GM23338 (cell line): ENCODE results near the gene PHF20. TPM values are rescaled to one million over a fixed set of nuclear protein-coding genes. Genes with fewer than 3 reads are reported as not detected.

Experiments used
- ATAC-seq: fragments of 200-7000 bp; cut with Tn5 transposase; 3 replicates; pipeline ENCODE4 v1.9.1; 2020
- DNase-seq: peaks from one replicate; pipeline ENCODE4 v3.0.0-alpha.2; 2015; ENCODE audit warnings: low spot score
- H2AFZ ChIP-seq: fragments of 200-600 bp; sonication (generic); 2 replicates; pipeline ENCODE4 v1.8.0; 2016; ENCODE audit warnings: antibody characterized with exemption, mild to moderate bottlenecking, moderate library complexity
- H3F3A ChIP-seq: fragments of 200-600 bp; sonication (generic); replicated peaks from 2 replicates; pipeline ENCODE4 v1.8.0; 2017; ENCODE audit warnings: antibody characterized with exemption, mixed run types, low read depth
- H3K27ac ChIP-seq: fragments of 200-600 bp; sonication (generic); 2 replicates; pipeline ENCODE4 v1.6.1; 2016; ENCODE audit warnings: low read depth
- H3K27me3 ChIP-seq: fragments of 200-600 bp; sonication (generic); 2 replicates; pipeline ENCODE4 v1.8.0; 2016; ENCODE audit warnings: mild to moderate bottlenecking, mixed run types, moderate library complexity; ENCODE audit not compliant: insufficient read depth
- H3K36me3 ChIP-seq: fragments of 200-600 bp; sonication (generic); 2 replicates; pipeline ENCODE4 v1.8.0; 2016; ENCODE audit warnings: mild to moderate bottlenecking; ENCODE audit not compliant: insufficient read depth
- H3K4me1 ChIP-seq: fragments of 200-600 bp; sonication (generic); 2 replicates; pipeline ENCODE4 v1.8.0; 2016; ENCODE audit warnings: mild to moderate bottlenecking, moderate library complexity; ENCODE audit not compliant: insufficient read depth
- H3K4me2 ChIP-seq: fragments of 200-600 bp; sonication (generic); 2 replicates; pipeline ENCODE4 v1.7.1; 2017; ENCODE audit warnings: mixed run types
- H3K4me3 ChIP-seq: fragments of 200-600 bp; sonication (generic); 2 replicates; pipeline ENCODE4 v1.6.1; 2016; ENCODE audit warnings: mixed run types
- H3K79me2 ChIP-seq: fragments of 200-600 bp; sonication (generic); replicated peaks from 2 replicates; pipeline ENCODE4 v1.8.0; 2017; ENCODE audit warnings: mild to moderate bottlenecking; ENCODE audit not compliant: insufficient read depth
- H3K9me2 ChIP-seq: fragments of 200-600 bp; sonication (generic); 2 replicates; pipeline ENCODE4 v1.8.0; 2017; ENCODE audit not compliant: insufficient read depth
- H4K20me1 ChIP-seq: fragments of 200-600 bp; sonication (generic); replicated peaks from 2 replicates; pipeline ENCODE4 v1.8.0; 2017; ENCODE audit warnings: mild to moderate bottlenecking; ENCODE audit not compliant: insufficient read depth
- H3K27ac Mint-ChIP-seq: 2 replicates; pipeline ENCODE4 v1.8.0; 2020; ENCODE audit warnings: inconsistent platforms, mild to moderate bottlenecking, moderate library complexity, mixed read lengths
- H3K27me3 Mint-ChIP-seq: 3 replicates; pipeline ENCODE4 v1.8.0; 2022; ENCODE audit warnings: low read depth, mild to moderate bottlenecking, moderate library complexity, mixed read lengths, inconsistent platforms; ENCODE audit not compliant: insufficient read depth, poor library complexity
- H3K36me3 Mint-ChIP-seq: 3 replicates; pipeline ENCODE4 v1.8.0; 2021; ENCODE audit warnings: low read depth, mild to moderate bottlenecking, inconsistent platforms, moderate library complexity, mixed read lengths
- H3K4me1 Mint-ChIP-seq: 3 replicates; pipeline ENCODE4 v1.8.0; 2020; ENCODE audit warnings: mild to moderate bottlenecking, inconsistent platforms, mixed read lengths
- H3K4me3 Mint-ChIP-seq: 3 replicates; pipeline ENCODE4 v1.8.0; 2021; ENCODE audit warnings: moderate library complexity, mild to moderate bottlenecking, inconsistent platforms, mixed read lengths
- H3K9me3 Mint-ChIP-seq: 3 replicates; pipeline ENCODE4 v1.8.0; 2020; ENCODE audit warnings: moderate library complexity, mild to moderate bottlenecking, inconsistent platforms, mixed read lengths
- CREB1 ChIP-seq: fragments of 250-450 bp; sonication (Bioruptor Pico); IDR thresholded peaks from 2 replicates; pipeline ENCODE4 v1.5.0; 2020; ENCODE audit warnings: low read depth, mild to moderate bottlenecking, moderate library complexity
- EZH2 ChIP-seq: fragments of 200-600 bp; sonication (generic); IDR thresholded peaks from one replicate; pipeline ENCODE4 v1.8.0; 2017; ENCODE audit warnings: antibody characterized with exemption, mild to moderate bottlenecking, low read depth; ENCODE audit not compliant: unreplicated experiment
- EZH2phosphoT487 ChIP-seq: fragments of 200-600 bp; sonication (generic); IDR thresholded peaks from one replicate; pipeline ENCODE4 v1.8.1; 2018; ENCODE audit warnings: antibody characterized with exemption; ENCODE audit not compliant: unreplicated experiment
- JUNB ChIP-seq: IDR thresholded peaks from one replicate; pipeline ENCODE4 v1.6.1; 2016; ENCODE audit warnings: antibody characterized with exemption; ENCODE audit not compliant: unreplicated experiment
- NANOG ChIP-seq: IDR thresholded peaks from 2 replicates; pipeline ENCODE4 v1.6.1; 2016; ENCODE audit warnings: antibody characterized with exemption, borderline replicate concordance
- POLR2AphosphoS5 ChIP-seq: IDR thresholded peaks from 2 replicates; pipeline ENCODE4 v1.6.1; 2016; ENCODE audit warnings: antibody characterized with exemption, low read depth
- STAT1 ChIP-seq: IDR thresholded peaks from one replicate; pipeline ENCODE4 v1.6.1; 2016; ENCODE audit warnings: antibody characterized with exemption; ENCODE audit not compliant: unreplicated experiment
- ZNF114 ChIP-seq: fragments of 250-450 bp; sonication (Bioruptor Pico); IDR thresholded peaks from 2 replicates; pipeline ENCODE4 v1.5.0; 2020; ENCODE audit warnings: mild to moderate bottlenecking, moderate library complexity
- ZNF331 ChIP-seq: fragments of 250-450 bp; sonication (Bioruptor Pico); IDR thresholded peaks from 2 replicates; pipeline ENCODE4 v1.5.0; 2020; ENCODE audit warnings: low read depth, mild to moderate bottlenecking, moderate library complexity
- ZNF462 ChIP-seq: fragments of 250-450 bp; sonication (Bioruptor Pico); IDR thresholded peaks from 2 replicates; pipeline ENCODE4 v1.5.0; 2020; ENCODE audit warnings: mild to moderate bottlenecking, moderate library complexity
- polyA plus RNA-seq: library from polyadenylated mRNA; unstranded; fragments of >200 nt; fragmentation: Nextera tagmentation; extraction: Ambion mirVana; gene quantifications from 2 replicates; pipeline ENCODE4 v1.2.1, GENCODE V29; 2016
- total RNA-seq: library from RNA; depleted of rRNA; stranded (reverse); fragments of >200 nt; shearing (Covaris generic); gene quantifications from 2 replicates; pipeline ENCODE4 v1.2.3, GENCODE V29; 2014
- TF ChIP-seq, protein P1 (sequence below): IDR thresholded peaks from 2 replicates; pipeline ENCODE4 v1.6.1; 2016; ENCODE audit warnings: antibody characterized with exemption
- TF ChIP-seq, protein P2 (sequence below): IDR thresholded peaks from one replicate; pipeline ENCODE4 v1.6.1; 2018; ENCODE audit warnings: antibody characterized with exemption; ENCODE audit not compliant: unreplicated experiment
- TF ChIP-seq, protein P3 (sequence below), 2 experiments: fragments of 200-600 bp in 1 of 2; sonication (generic) in 1 of 2; conservative IDR thresholded peaks; 2 replicates each; pipeline versions ENCODE4 v1.5.1 to v1.6.1; 2016 to 2017; ENCODE audit warnings: antibody characterized with exemption in 2 of 2, low read depth in 2 of 2, mild to moderate bottlenecking in 2 of 2, moderate library complexity in 1 of 2

Gene PHF20
- total and polyA plus RNA-seq, 2 experiments from 2014 or later, result 71.8 to 103 TPM

GRCh38 chr20:35871259-35871771, 99.5 kb downstream of the PHF20 start:
- Mint-ChIP-seq H3K4me1 (peaks cover 4% of the 10 kb centered on the region; the same call in 2 of the 3 replicates), H3K27ac (no peak overlapping the region), H3K36me3 (peaks cover 8% of the 10 kb centered on the region; the same call in 1 of the 3 replicates), H3K27me3 (peaks cover 1% of the 10 kb centered on the region), H3K9me3 (no peaks in the 10 kb centered on the region), H3K4me3 (no peak overlapping the region)
- Histone ChIP-seq H3K27ac (0 out of 2 replicates have a peak overlapping the region, but pooled peaks have one; percentile 27), H2AFZ (no peak overlapping the region), H3F3A (no peaks in the 10 kb centered on the region), H3K9me2 (no peaks in the 10 kb centered on the region), H4K20me1 (no peaks in the 10 kb centered on the region), H3K4me2 (no peak overlapping the region), H3K4me3 (no peak overlapping the region), H3K4me1 (0 out of 2 replicates have a peak, but pooled peaks cover 5% of the 10 kb centered on the region), H3K27me3 (no peaks in the 10 kb centered on the region), H3K36me3 (no peaks in the 10 kb centered on the region), H3K79me2 (no peaks in the 10 kb centered on the region; the same call in 1 of the 2 replicates)
- ATAC-seq, result no peak
- no peak for TF ChIP-seq ZNF331 (CRISPR knock-in tag)
- TF ChIP-seq, protein P1, sequence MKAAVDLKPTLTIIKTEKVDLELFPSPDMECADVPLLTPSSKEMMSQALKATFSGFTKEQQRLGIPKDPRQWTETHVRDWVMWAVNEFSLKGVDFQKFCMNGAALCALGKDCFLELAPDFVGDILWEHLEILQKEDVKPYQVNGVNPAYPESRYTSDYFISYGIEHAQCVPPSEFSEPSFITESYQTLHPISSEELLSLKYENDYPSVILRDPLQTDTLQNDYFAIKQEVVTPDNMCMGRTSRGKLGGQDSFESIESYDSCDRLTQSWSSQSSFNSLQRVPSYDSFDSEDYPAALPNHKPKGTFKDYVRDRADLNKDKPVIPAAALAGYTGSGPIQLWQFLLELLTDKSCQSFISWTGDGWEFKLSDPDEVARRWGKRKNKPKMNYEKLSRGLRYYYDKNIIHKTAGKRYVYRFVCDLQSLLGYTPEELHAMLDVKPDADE, result no peak
- TF ChIP-seq POLR2AphosphoS5, result no peak
- TF ChIP-seq CREB1, result no peak
- no peak for TF ChIP-seq EZH2
- TF ChIP-seq, protein P2, sequence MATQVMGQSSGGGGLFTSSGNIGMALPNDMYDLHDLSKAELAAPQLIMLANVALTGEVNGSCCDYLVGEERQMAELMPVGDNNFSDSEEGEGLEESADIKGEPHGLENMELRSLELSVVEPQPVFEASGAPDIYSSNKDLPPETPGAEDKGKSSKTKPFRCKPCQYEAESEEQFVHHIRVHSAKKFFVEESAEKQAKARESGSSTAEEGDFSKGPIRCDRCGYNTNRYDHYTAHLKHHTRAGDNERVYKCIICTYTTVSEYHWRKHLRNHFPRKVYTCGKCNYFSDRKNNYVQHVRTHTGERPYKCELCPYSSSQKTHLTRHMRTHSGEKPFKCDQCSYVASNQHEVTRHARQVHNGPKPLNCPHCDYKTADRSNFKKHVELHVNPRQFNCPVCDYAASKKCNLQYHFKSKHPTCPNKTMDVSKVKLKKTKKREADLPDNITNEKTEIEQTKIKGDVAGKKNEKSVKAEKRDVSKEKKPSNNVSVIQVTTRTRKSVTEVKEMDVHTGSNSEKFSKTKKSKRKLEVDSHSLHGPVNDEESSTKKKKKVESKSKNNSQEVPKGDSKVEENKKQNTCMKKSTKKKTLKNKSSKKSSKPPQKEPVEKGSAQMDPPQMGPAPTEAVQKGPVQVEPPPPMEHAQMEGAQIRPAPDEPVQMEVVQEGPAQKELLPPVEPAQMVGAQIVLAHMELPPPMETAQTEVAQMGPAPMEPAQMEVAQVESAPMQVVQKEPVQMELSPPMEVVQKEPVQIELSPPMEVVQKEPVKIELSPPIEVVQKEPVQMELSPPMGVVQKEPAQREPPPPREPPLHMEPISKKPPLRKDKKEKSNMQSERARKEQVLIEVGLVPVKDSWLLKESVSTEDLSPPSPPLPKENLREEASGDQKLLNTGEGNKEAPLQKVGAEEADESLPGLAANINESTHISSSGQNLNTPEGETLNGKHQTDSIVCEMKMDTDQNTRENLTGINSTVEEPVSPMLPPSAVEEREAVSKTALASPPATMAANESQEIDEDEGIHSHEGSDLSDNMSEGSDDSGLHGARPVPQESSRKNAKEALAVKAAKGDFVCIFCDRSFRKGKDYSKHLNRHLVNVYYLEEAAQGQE, result no peak
- no peak for TF ChIP-seq STAT1
- no peak for TF ChIP-seq ZNF462 (CRISPR knock-in tag)
- TF ChIP-seq ZNF114 (CRISPR knock-in tag), result no peak
- TF ChIP-seq, protein P3, sequence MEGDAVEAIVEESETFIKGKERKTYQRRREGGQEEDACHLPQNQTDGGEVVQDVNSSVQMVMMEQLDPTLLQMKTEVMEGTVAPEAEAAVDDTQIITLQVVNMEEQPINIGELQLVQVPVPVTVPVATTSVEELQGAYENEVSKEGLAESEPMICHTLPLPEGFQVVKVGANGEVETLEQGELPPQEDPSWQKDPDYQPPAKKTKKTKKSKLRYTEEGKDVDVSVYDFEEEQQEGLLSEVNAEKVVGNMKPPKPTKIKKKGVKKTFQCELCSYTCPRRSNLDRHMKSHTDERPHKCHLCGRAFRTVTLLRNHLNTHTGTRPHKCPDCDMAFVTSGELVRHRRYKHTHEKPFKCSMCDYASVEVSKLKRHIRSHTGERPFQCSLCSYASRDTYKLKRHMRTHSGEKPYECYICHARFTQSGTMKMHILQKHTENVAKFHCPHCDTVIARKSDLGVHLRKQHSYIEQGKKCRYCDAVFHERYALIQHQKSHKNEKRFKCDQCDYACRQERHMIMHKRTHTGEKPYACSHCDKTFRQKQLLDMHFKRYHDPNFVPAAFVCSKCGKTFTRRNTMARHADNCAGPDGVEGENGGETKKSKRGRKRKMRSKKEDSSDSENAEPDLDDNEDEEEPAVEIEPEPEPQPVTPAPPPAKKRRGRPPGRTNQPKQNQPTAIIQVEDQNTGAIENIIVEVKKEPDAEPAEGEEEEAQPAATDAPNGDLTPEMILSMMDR (conservative IDR thresholded peaks at IDR 0.05; ENCODE audit: low read depth in 2 of 2), result no peak
- no peak for TF ChIP-seq EZH2phosphoT487
- TF ChIP-seq JUNB, result no peak
- TF ChIP-seq NANOG, result no peak
- no peak for DNase-seq
